ENCODE measurements around the gene NUCKS1.

NUCKS1 gene, protein sequence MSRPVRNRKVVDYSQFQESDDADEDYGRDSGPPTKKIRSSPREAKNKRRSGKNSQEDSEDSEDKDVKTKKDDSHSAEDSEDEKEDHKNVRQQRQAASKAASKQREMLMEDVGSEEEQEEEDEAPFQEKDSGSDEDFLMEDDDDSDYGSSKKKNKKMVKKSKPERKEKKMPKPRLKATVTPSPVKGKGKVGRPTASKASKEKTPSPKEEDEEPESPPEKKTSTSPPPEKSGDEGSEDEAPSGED

DNA sequence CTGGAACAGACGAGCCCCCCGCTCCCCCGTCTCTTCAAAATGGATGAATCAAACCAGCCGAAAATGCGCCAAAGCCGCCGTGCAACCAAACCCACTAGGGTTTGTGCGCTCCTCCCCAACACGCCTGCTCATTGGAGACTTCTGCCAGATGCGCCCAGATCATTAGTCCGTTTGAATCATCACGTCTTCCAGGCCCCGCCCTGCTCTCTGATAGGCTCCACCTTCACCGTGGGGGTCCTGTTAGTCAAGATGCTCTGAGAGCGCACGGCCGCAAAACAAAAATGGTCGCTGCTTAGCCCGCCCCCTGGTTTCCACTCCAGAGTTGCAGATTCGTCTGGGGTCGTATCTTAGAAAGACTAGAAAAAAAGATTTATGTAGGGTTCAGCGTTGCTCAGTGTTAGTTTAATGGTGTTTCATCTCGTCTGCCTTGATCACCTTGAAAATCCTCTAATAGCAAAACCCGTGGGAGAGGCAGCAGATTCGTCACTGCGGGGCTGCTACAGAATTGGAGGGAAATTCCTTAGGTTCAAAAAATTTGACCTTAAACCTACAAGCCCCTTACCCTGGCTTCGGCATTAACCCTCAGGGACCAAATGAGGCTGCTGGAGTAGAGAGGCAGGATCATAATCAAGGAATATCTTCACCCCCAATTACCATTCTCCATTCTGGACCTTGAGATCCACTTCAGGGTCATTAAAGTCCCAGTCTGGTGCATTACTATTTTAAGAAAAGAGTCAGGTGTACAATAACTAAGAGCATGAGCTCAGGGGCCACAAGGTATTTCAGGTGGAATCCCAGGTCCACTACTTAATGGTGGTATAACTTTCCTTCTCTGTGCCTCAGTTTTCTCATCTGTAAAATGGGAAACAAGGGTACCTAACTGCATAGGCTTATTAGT is at the start of gene NUCKS1:
Gene NUCKS1, minus strand, starts transcription at position 45 of the 898 bp plus-strand sequence. CDS start 209 bp downstream, outside the sequence.
- Mint-ChIP-seq H3K4me1 (peaks cover 39% of the 10 kb centered on the region), H3K36me3 (peaks cover 51% of the 10 kb centered on the region), H3K4me3 (peak within 1 kb of the TSS; percentile 90), H3K27ac (peak within 1 kb of the TSS; percentile 99), H3K9me3 (no peaks in the 10 kb centered on the region)
- ATAC-seq: peak; percentile 87
- peak; percentile 73 to 95 for DNase-seq (ENCODE audit: low spot score in 2 of 2)

DNA sequence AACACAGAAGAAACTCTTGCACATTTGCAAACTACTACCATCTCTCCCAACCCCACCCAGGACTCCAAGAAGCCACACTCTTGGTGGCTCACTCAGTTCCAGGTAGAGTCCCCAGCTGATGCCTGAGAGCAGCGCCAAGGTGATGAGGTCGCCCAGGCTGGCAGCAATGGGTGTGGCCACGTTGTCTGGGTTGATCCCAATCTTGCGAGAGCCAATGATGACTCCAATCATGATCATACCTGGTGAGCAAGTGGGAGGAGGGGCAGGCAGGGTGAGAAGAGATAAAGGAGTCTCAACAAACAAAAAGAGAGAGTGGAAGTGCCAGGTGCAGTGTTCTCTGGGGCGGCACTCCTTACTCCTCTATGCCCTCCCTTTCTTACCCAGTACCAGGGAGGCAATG is 48.6 kb upstream of the NUCKS1 start:
- Mint-ChIP-seq H3K9me3 (no peaks in the 10 kb centered on the region), H3K4me3 (no peak overlapping the region), H3K27ac (peak overlapping the region; percentile 75), H3K4me1 (peaks cover 7% of the 10 kb centered on the region), H3K36me3 (peaks cover 53% of the 10 kb centered on the region)
- ATAC-seq (no peak), DNase-seq (ENCODE audit: low spot score in 2 of 2) (no peak)

DNA sequence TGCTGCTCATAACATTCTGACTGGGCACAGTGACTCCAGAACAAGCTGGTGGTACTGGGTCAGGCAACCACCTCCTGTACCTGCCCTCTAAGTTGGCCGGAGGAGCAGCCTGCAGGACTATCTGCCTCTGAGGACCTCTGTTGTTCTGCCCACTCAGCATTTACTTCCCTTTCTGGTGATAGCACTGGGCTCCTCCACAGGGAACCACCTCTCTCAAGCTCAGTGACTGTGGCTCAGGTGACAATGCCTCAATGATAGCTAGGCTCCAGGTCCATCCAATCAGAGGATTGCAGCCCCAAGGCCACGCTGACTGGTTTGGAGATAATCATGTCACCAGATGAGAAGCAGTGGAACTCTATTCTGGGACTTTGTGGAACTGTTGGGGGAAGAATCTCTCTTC is 47.2 kb upstream of the NUCKS1 start:
- ATAC-seq: no peak
- Mint-ChIP-seq H3K4me3 (no peak overlapping the region), H3K9me3 (no peaks in the 10 kb centered on the region), H3K27ac (peak overlapping the region; percentile 75), H3K4me1 (peaks cover 11% of the 10 kb centered on the region), H3K36me3 (peaks cover 64% of the 10 kb centered on the region)
- DNase-seq (ENCODE audit: low spot score in 2 of 2): no peak

DNA sequence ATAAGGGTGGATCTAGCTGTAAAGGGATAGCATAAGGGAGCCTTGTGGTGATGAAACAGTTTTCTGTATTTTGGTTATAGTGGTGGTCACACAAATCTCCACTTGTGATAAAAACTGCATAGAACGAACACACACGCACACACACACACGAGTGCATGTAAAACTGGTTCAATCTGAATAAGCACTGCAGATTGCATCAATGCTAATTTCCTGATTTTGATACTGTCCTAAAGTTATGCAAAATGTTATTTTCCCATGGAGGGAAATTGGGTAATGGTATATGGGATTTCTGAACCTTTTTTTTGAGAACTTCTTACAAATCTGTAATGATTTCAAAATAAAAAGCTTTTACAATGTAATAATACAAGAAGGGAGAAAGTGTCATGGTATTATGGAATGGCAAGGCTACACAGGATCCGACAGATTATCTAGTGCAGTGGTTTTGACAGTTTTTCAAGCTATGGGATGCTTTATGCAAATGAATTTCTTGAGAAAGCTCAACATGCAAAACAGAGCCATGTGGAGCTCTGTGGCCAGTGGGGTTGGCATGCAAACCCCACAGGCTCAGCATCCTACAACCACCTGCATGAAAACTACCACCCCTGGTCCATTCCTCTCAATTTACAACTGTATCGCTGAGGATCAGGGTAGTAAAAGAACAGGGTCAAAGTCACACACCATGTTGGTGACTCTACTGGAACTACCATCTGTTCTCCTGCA is 44.2 kb upstream of the NUCKS1 start:
- Mint-ChIP-seq H3K27ac (peak overlapping the region; percentile 14), H3K4me1 (peaks cover 6% of the 10 kb centered on the region), H3K36me3 (peaks cover 86% of the 10 kb centered on the region), H3K9me3 (no peaks in the 10 kb centered on the region), H3K4me3 (no peak overlapping the region)
- ATAC-seq: no peak
- DNase-seq (ENCODE audit: low spot score in 2 of 2): no peak

DNA sequence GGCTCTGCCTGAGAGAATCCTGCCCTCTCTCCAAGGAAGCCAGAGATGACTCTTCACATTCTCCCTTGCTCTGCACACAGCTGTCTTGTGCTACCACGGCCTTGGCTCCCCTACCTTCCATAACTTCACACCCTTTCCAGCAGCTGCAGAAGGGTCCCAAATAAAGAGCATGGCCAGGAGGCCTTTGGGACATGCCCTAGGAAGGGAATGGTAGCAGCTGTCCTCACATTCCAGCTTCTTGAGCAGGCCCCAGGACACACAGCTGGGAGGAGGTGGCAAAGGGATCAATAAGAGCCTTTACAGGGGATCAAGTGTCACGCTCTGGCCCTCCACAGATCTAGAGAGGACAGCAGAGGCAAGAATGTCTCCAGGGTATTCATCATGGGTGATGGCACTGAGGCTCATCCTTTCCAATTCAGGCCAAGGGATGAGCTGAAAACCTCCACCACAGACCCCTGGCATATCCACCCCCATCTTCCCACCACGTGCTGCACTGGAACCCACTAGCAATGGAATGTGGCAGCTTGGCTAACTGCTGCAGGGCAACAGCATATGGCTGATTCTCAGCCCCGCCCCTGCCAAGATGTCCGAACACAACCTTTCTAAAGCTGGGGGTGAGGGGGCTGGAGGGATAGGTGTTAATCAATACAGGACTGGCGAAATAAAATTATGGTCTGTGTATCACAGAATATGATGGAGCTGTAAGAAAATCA is 43.1 kb upstream of the NUCKS1 start:
- DNase-seq (ENCODE audit: low spot score in 2 of 2): no peak
- Mint-ChIP-seq H3K4me3 (no peak overlapping the region), H3K36me3 (peaks cover 78% of the 10 kb centered on the region), H3K9me3 (no peaks in the 10 kb centered on the region), H3K4me1 (peaks cover 6% of the 10 kb centered on the region), H3K27ac (peak overlapping the region; percentile 35)
- ATAC-seq: no peak

DNA sequence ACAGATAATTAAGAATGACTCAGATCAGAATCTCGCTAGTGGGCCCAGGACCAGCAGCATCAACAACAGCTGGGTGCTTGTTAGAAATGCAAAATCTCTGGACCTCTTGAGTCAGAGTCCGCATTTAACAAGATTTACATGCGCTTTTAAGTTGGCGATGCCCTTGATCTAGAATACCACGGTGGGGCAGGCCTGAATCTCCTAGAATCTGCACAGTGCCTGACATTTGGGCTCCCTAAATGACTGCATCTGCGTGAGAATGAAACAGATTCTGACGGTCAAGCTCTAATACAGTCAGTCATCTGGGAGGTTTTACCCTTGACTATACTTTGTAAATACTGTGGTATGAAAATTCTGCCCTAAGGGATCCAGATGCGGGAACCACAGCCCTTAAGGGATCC is 42.5 kb upstream of the NUCKS1 start:
- ATAC-seq: no peak
- Mint-ChIP-seq H3K9me3 (no peaks in the 10 kb centered on the region), H3K4me1 (peaks cover 6% of the 10 kb centered on the region), H3K27ac (peak overlapping the region; percentile 35), H3K36me3 (peaks cover 71% of the 10 kb centered on the region), H3K4me3 (no peak overlapping the region)
- no peak for DNase-seq (ENCODE audit: low spot score in 2 of 2)

DNA sequence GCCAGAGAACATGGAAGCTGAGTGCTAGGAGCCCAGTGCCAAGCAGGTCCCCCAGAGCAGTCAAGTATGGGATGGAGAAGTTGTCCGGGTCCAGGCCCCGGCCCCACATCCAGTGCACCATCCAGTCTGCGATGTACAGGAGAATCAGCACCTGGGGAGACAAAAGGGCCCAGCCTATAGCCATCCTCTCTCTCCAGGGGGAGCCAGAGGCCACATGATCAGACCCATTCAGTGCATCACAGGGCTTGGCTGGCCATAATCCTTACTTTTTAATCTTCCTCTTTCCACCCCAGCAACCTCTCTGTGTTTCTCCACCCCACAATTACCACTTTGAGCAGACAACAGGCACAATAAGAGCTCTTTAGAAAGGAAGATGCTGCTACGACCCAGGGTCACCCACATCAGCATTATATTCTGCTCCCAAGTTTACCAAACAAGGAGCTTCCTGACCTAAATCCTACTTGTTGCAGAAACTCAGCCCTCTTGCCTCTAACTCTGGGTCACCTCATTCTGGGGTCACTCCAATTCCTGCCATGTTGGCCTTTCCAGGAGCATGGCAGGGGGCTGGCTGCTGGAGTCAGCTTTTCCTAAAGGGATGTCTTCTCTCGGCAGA is 41.7 kb upstream of the NUCKS1 start:
- no peaks in the 10 kb centered on the region for H3K9me3 Mint-ChIP-seq
- H3K36me3 Mint-ChIP-seq: peaks cover 65% of the 10 kb centered on the region
- DNase-seq (ENCODE audit: low spot score in 2 of 2) (peak in 1 of 2 donors; percentile 30), ATAC-seq (peak; percentile 84)
- H3K4me3 Mint-ChIP-seq: no peak overlapping the region
- H3K4me1 Mint-ChIP-seq: peaks cover 6% of the 10 kb centered on the region
- no peak overlapping the region for H3K27ac Mint-ChIP-seq

DNA sequence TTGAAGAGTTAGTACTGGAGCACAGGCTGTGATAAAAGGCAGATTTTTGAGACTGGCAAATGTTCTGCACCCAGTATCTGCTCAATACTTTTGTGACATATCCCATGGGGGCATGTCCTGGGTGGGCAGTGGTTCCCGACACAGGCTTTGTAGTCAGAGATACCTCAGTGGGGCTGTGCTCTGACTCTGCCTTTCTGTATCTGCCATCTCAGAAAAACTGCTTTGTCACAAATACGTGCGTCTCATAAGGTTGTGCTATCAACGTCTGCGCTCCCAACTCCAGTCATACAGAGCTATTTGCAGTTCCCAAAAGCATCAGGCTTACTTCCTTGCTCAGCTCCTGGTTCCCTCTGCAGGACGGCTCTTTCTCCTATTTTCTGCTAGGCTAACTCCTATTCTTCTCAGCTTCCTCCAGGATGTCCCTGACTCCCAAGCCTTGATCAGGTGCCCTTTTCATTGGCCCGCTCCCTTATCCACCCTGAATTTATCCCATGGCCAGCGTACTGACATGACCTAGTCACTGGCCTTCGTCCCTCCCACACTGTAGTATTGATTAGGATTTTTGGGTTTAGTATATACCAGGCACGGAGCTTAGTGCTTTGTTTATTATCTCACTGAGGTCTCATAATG is 37.4 kb upstream of the NUCKS1 start:
- no peaks in the 10 kb centered on the region for H3K9me3 Mint-ChIP-seq
- no peak overlapping the region for H3K4me3 Mint-ChIP-seq
- H3K27ac Mint-ChIP-seq: no peak overlapping the region
- peaks cover 24% of the 10 kb centered on the region for H3K36me3 Mint-ChIP-seq
- DNase-seq (ENCODE audit: low spot score in 2 of 2): no peak
- no peak for ATAC-seq
- H3K4me1 Mint-ChIP-seq: peaks cover 6% of the 10 kb centered on the region

DNA sequence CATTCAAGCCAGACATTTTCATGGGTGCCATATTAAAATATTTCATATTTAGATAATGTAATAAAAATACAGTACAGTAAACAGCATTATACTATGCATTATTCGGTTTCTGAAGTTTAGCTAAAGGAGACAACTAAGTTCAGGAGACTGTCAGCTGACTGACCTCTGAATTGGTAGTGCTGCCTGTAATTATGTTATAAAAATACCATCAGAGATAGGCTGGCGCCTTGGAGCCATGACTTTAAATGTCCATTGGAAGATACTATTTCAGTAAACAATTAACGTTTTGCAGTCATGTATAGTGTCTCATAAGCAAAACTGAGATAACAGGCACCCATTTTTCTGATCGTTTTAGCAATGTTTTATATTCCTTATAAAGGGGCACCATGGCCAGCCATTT is 36.6 kb upstream of the NUCKS1 start:
- Mint-ChIP-seq H3K4me3 (no peak overlapping the region), H3K9me3 (no peaks in the 10 kb centered on the region)
- DNase-seq (ENCODE audit: low spot score in 2 of 2): no peak

DNA sequence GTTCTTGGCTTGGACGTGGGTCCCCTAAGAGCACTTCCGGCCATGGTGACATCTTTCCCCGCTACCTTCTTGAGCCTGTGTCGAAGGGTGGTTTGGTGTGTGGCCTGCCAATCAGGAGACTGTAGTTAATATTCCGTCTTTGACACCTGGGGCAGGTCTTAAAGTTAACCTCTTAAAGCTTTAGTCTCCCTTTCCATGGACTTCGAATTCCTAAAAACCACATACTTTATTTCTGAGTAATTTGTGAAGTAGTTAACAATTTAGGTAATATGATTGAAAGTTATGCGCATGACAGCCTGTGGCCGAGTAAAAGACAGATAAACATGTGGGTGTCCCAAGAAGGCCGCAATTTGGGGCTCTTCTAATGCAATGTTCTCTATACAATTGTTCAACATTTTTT is 35.5 kb upstream of the NUCKS1 start:
- Mint-ChIP-seq H3K27ac (no peak overlapping the region), H3K36me3 (peaks cover 7% of the 10 kb centered on the region), H3K9me3 (no peaks in the 10 kb centered on the region), H3K4me3 (no peak overlapping the region), H3K4me1 (peaks cover 9% of the 10 kb centered on the region)
- no peak for ATAC-seq
- DNase-seq (ENCODE audit: low spot score in 2 of 2): no peak

More for the DNA sequence above, 36.6 kb upstream of the NUCKS1 start:
- H3K36me3 Mint-ChIP-seq: peaks cover 16% of the 10 kb centered on the region
- ATAC-seq: no peak
- no peak overlapping the region for H3K27ac Mint-ChIP-seq
- peaks cover 6% of the 10 kb centered on the region for H3K4me1 Mint-ChIP-seq

DNA sequence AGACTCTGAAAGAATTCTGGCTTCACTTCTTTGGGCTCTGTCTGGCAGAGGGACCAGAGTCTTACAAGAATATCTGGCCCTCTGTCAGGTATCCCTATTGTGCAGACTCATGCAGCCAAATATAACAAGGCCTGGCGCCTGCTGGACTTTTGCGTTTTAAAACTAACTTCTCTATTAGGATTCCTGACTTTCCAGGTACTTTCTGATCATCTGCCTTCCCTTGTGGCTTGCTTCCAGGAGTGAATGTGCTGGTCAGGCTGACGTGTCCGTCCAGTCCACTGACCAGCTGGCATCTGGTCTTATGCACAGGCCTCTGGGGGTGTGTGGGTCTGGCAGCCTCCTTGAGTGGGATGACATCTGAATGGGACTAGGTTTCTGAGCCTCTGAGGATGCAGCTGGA is 33.9 kb upstream of the NUCKS1 start:
- H3K27ac Mint-ChIP-seq: no peak overlapping the region
- H3K4me3 Mint-ChIP-seq: no peak overlapping the region
- DNase-seq (ENCODE audit: low spot score in 2 of 2): no peak
- peaks cover 11% of the 10 kb centered on the region for H3K4me1 Mint-ChIP-seq
- no peaks in the 10 kb centered on the region for H3K36me3 Mint-ChIP-seq
- H3K9me3 Mint-ChIP-seq: no peaks in the 10 kb centered on the region
- no peak for ATAC-seq

DNA sequence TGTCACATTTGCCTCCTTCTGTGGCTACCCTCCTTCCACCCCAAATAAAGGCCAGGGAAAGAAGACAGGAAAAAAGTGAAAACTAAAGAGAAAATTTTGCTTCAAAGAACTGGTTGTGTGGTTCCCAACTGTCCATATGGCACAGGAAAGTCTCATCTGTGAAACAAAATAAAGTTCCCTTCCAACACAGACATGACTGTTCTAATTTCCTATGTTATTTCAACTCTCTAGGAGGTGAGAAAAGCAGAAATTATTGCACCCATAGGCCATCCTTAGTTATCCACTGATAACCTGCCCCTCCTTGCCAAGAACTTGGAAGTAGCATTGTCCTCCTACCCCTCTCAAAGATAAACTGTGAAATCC is 33.4 kb upstream of the NUCKS1 start:
- H3K4me1 Mint-ChIP-seq: peaks cover 11% of the 10 kb centered on the region
- H3K4me3 Mint-ChIP-seq: no peak overlapping the region
- H3K27ac Mint-ChIP-seq: no peak overlapping the region
- DNase-seq (ENCODE audit: low spot score in 2 of 2) (no peak), ATAC-seq (no peak)
- H3K9me3 Mint-ChIP-seq: no peaks in the 10 kb centered on the region
- H3K36me3 Mint-ChIP-seq: no peaks in the 10 kb centered on the region

DNA sequence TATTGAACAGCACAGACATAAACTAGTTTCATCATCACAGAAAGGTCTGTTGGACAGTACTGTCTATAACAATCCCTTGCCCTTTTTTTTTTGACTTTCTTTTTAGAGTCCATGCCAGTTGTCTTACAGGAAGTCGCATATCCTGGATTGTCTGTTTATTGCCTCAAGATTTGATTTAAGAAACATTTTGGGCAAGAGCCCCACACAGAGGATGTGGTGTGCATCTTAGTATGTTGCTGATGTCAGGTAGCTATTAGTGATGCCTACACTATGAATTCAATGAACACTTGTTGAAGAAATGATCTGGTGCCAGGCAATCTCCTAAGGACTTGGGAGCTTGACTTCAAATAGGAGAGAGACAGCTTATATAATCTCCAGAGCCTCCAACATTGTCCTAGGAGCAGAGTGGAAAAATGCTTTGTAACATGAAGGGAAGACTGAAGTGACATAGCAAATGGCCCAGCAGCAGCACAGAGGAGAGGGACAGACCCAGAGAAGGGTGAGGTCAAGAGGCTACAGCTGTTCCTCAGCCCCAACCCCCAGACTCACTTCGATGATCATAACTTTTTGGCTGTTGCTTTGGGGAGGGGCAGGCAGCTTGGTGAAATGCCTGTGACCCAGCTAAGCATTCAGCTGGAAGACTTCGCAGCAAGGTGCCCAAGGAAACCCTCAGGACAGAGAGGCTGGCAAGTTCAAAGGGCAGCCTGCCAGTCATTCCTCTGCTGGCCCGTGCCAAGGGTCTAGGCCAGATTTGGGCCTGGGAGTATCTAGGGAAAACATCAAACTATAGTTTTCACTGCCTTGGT is 32.8 kb upstream of the NUCKS1 start:
- Mint-ChIP-seq H3K36me3 (no peaks in the 10 kb centered on the region), H3K27ac (peak overlapping the region; percentile 23), H3K4me1 (peaks cover 11% of the 10 kb centered on the region), H3K4me3 (no peak overlapping the region), H3K9me3 (no peaks in the 10 kb centered on the region)
- ATAC-seq: no peak
- DNase-seq (ENCODE audit: low spot score in 2 of 2): no peak

DNA sequence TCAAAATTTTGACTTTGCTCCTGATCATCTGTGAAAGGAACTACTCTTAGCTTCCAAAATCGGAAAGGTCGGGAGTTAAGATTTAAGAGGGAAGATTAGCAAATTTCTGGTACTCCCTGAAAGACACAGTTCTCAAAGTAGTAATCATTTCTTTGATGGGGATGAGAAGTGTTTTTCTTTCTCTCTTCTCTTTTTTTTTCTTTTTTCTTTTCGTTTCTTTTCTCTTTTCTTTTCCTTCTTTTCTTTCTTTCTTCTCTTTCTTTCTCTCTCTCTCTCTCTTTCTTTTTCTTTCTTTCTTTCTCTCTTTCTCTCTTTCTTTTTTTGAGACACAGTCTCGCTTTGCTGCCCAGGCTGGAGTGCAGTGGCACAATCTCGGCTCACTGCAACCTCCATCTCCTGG is 30.4 kb upstream of the NUCKS1 start:
- DNase-seq (ENCODE audit: low spot score in 2 of 2): no peak
- Mint-ChIP-seq H3K9me3 (no peaks in the 10 kb centered on the region), H3K36me3 (peaks cover 3% of the 10 kb centered on the region), H3K4me3 (no peak overlapping the region), H3K27ac (peak overlapping the region; percentile 67), H3K4me1 (peaks cover 25% of the 10 kb centered on the region)
- ATAC-seq: no peak

Data from stimulated activated effector memory CD8-positive, alpha-beta T cell treated with anti-CD3 and anti-CD28 coated beads, Interleukin-12 subunit alpha, Interleukin-12 subunit beta, amount 100 ng/mL, for 72 hours (primary cell).